Stimulated activated CD4-positive, alpha-beta T cell treated with anti-CD3 and anti-CD28 coated beads, Interleukin-15, amount 100 ng/mL, for 24 hours (primary cell): Measurements from ENCODE around the gene CDH13.

Source experiments
- DNase-seq: peaks from one replicate; pipeline ENCODE4 v3.0.0-alpha.2; 2020

Gene CDH13

DNA sequence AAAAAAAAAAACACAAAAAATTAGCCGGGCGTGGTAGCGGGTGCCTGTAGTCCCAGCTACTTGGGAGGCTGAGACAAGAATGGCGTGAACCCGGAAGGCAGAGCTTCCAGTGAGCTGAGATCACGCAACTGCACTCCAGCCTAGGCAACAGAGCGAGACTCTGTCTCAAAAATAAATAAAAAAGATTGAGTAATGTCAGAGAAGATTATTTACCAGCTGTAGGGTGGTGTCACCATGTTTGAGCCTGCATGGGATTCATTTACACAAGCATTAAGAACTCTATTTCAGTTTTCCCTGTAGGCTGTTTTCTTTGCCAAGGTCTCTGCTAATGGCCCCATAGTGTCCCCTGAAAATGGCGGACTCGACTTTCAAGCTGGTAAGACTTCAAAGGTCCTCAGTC, 575.0 kb downstream of the CDH13 start:
- DNase-seq = no peak

DNA sequence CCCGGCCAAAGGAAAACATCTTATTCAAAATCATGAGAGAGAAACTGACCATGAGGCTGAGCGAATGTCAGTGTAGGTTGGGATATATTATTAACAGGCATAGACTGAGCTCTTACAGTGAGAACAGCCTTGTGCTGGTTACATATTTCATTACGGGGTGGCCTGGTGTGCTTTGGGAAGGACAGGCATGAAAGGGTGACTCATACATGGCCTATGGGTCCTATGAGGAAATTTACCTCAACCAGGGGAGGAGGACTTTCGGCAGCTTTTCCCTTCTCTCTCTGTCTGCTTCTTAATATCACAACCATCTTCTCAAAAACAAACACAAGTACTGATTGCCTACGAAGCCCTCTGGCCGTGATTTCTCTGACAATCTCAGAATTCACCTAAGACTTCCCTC, 579.1 kb downstream of the CDH13 start:
- DNase-seq = no peak

DNA sequence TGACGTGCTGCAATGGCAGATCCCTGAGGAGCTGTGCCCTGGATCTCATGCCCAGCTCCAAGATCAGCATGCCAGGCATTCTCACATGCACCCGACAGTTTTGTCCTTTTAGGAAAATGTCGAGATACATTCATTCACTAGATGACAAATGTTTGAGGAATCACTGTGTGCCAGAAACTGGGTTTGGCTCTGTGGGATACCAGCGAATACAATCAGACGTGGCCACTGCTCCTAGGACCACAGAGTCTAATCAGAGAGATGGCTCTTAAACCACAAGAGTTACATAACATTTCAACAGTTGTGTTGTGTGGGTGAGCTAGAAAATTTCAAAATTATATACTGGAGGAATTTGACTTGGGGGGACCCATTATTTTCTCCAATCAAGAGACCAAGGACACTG, 579.7 kb downstream of the CDH13 start:
- no peak for DNase-seq

- no peak for DNase-seq
Observed at GRCh38 chr16:83211711-83212110, 584.9 kb downstream of the CDH13 start.

DNA sequence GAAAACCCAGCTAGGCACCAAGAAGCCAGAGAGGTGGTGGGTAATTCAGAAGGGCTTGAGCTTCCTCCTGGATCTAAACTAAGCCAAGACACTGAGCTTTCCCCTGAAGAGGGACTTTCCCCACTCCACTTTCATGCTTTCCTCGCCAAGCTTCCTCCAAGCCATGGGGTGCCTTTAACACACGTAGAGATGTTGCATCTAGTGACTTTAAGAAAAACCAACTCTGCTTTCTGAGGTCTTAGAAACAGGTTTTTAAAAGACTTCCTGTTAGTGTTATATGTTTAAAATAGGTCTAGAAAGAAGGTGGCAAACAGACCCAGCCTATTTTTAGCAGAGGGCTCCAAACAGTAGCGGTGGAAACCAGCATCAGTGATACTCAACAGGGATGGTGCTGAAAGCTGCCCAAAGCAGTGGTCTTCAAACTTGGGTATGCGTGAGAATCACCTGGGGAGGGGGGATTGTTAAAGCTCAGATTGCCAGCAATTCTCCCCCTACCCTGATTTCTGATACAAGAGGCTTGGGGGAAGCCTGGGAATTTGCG, 585.6 kb downstream of the CDH13 start:
- DNase-seq = no peak

DNA sequence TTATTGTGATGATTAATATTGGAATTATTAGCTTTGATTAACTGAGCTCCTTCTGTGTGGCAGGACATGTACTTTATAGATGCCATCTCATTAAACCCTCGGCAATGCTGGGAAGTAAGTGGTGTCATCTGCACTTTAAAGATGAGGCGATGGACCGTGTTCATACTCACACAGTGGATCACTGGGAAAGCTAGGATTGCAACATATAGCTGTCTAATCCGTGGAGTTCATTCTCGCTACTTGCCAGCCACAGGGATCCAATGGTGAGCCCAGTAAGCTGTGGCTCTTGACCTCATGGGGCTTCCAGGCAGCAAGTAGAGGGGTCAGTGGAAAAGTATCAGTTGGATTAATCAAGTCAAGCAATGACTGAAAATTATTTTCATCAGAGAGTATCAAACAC, 587.9 kb downstream of the CDH13 start:
- DNase-seq = no peak

- peak; percentile 64 for DNase-seq
Observed at GRCh38 chr16:83215406-83216001, 588.7 kb downstream of the CDH13 start.

GRCh38 chr16:83219285-83219684, 592.5 kb downstream of the CDH13 start:
- no peak for DNase-seq

- DNase-seq = no peak
Observed at GRCh38 chr16:83220066-83220465, 593.3 kb downstream of the CDH13 start.

GRCh38 chr16:83224642-83225041, 597.9 kb downstream of the CDH13 start:
- no peak for DNase-seq

GRCh38 chr16:83227336-83227735, 600.6 kb downstream of the CDH13 start:
- DNase-seq = no peak

GRCh38 chr16:83231729-83232128, 605.0 kb downstream of the CDH13 start:
- DNase-seq = no peak

DNA sequence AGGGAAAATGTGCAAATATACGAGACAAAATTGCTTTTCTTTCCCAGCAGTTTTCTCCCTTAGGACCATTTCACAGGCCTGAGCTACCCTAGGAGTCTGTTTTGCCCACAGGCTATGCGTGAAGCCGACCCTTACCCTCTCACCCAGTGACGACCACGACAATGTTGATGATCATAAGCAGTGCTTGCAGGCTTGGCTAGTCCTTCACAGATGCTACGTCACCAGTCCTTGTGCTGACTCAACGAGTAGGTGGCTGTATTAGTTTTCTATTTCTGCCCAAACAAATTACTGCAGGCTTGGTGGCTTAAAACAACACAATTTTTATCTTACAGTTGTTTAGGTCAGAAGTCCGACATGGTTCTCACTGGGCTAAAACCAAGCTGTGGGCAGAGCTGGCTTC, 606.4 kb downstream of the CDH13 start:
- no peak for DNase-seq

DNA sequence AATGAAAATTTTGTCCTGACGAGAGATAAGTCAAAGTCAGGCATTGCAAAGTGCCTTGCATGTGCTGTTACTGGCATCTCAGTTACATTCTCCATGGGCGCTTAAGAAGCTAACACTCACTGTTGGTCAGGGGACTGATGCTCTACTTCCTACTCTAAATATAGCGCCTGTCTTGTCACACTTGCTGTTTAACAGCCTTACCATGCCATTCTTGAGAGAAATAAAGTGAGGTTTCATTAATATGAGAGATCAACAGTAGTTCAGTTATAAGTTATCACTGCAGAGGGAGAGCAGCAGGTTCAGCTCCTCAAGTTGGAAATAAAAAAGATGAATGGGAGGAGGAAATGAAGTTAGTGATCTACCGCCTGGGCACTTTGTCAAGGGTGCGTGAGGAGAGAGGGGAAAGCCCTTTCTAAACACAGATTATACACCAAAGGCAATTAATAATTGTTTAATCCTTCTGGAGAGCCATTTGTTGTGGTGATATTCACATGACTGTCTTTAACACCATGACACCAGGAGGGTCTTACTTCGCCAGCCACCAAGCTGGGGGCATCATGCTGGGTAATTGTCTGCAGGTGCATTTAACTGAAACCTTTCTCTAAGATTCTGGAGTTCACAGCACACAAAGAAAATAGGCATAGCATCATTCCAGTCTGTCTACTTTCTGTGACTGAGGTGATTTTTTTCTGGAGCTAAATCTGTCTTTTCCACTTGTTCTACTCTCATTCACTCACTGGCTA, 612.4 kb downstream of the CDH13 start:
- no peak for DNase-seq

DNA sequence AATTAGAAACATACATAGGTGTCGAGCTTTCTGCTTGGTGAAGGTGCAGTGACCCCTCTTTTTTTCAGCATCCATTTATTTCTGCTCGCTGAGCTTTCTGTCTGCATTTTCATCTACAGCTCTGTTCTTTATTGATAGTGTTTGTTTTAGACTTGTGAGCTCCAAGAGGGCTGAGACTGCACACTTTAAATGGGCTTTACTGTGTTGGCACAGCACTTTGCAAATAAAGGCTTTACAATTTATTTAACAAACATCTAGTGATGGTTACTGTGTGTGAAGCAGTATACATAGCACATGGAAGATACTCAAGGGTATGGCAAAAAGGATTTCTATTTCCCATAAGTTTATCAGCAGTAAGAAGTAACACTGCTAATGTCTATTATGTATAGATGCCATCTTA, 617.3 kb downstream of the CDH13 start:
- DNase-seq = no peak

GRCh38 chr16:83245061-83245460, 618.3 kb downstream of the CDH13 start:
- no peak for DNase-seq

DNA sequence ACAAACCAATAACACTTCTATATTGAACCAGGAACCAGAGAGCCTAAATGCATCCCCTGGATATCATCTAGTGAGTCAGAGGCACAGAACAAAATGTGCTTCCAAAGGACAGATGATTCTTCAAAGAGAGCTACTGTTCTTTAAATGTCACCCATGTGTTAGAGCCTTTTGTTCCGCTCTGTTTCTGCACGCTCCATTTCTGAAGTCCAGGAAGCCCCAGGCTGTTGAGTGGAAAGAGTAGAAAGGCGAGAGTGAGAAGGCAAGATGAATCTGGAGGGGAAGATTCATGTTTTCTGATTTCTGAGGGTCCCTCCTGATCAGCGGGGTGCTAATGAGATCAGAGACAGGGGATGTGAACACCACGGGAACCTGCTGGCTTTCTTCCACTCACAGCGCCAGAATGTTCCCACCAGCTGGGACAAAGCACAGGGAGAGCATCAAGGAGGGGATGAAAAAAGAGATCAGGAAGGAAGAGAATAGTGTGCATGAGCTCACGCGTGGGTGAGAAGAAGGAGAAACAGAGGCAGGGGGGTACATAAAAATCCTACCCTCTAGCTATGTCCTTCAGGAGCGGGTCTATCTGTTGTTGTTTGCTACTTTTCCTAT, 621.1 kb downstream of the CDH13 start:
- DNase-seq = no peak

DNA sequence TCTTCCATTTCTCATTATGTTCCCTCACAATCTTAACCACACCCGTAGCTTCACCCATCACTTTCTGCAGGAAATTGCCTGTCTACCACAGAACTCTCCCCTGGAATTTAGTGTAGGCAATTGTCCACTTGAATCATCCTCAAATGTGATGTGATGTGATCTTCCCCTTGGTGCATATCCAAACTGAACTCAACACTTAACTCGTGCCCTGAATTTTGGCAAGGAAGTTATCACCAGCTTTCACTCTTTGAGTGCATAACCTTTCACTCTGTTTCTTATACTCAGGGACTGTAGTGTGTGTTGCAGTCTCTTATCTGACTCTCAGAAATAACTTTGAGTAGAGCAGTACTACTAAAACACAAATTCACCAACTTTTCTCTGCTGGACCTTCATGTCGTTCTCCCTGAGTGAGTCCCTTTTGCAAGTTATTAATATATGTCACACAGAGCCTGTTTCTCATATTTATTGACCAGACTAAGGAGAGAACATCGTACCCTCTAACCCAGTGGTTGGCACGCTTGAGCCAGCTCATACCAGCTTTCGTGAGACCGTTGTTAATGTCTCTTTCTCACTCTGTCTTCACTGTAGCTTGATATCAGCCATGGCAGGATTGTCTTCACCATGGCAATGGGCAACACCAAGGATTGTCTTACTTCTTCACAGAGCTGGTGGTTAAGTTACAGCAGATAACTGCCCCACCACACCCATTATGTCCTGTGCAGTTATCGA, 622.1 kb downstream of the CDH13 start:
- no peak for DNase-seq

GRCh38 chr16:83253521-83253920, 626.8 kb downstream of the CDH13 start:
- DNase-seq = no peak

DNA sequence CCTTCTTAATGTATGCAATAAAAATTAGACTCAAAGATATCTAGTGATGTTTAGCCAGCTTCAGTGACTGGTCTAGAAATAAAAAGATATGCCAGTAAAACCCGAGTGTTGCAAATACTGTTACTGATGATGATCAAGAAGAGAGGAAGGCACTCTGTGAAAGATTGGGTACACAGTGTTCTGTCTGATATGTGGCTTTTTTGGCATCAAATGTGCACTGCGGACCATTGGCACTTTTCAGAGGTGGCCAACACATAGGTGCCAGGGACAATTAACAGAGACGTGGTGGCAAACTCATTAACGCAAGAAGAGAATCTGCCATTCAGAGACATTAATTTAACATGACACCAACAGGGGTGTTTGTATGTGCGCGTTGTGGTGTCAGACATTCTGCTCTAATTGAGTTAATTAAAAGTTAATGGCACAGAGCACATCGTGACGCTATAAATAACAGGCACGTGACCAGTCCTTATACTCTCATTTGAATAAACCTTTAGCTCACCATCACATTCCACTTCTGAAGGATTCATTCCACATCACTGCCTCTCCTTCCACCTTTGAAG, 631.7 kb downstream of the CDH13 start:
- DNase-seq = no peak

GRCh38 chr16:83266848-83267553, 640.2 kb downstream of the CDH13 start:
- no peak for DNase-seq

GRCh38 chr16:83268169-83268568, 641.4 kb downstream of the CDH13 start:
- no peak for DNase-seq

DNA sequence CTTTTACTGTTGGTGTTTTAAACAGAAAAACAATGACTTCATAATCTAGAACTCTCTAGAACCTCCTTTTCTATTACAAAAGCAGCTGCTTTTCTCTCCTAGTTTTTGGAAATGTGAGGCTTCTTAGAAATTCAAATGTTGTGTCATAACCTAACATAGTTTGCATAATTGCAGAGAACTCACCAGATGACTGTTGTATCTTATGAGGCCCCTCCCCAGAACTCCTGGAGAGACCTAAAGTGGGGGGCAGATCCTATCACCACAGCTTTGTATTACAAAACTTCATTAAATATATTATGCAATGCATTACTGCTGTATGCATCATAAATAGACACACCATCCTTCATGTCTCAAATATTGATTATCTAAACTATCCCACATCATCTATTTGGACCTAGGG, 642.3 kb downstream of the CDH13 start:
- DNase-seq = no peak
